A673 (cell line): ENCODE data around the gene TNFSF11. TPM values are rescaled to one million over a fixed set of nuclear protein-coding genes. Genes with fewer than 3 reads are reported as not detected.

Experiments used
- BruUV-seq: library from RNA; stranded (reverse); fragments of 400-500 nt; replicated peaks from 2 replicates; lab custom pipeline; 2021; lab: Mats Ljungman, UMichigan
- CTCF ChIA-PET: fragments of 300-600 bp; sonication (Branson Sonifier 250); formaldehyde crosslinking; loops from one replicate; lab custom pipeline; 2022; ENCODE audit warnings: antibody characterized with exemption; lab: Charles Lee
- POLR2A ChIA-PET: fragments of 300-600 bp; sonication (Branson Sonifier 250); formaldehyde crosslinking; loops from one replicate; lab custom pipeline; 2022; ENCODE audit warnings: antibody characterized with exemption; ENCODE audit not compliant: low non-redundant PET; lab: Charles Lee
- DNase-seq: peaks from one replicate; pipeline ENCODE4 v3.0.0-alpha.2; 2015; ENCODE audit warnings: low spot score
- H3K27ac ChIP-seq: fragments of 200-600 bp; sonication (generic); 2 replicates; pipeline ENCODE4 v1.5.1; 2016; ENCODE audit warnings: mixed run types, low read depth, mild to moderate bottlenecking, mixed read lengths, antibody characterized with exemption, low read length; ENCODE audit not compliant: poor library complexity, severe bottlenecking
- H3K27me3 ChIP-seq: fragments of 200-600 bp; sonication (generic); replicated peaks from 2 replicates; pipeline ENCODE4 v1.6.1; 2017; ENCODE audit warnings: mixed run types, low read depth, mild to moderate bottlenecking, mixed read lengths, antibody characterized with exemption, low read length; ENCODE audit not compliant: insufficient read depth, poor library complexity
- H3K36me3 ChIP-seq: fragments of 200-600 bp; sonication (generic); 2 replicates; pipeline ENCODE4 v1.6.1; 2016; ENCODE audit warnings: mixed run types, mild to moderate bottlenecking, mixed read lengths, antibody characterized with exemption, low read length; ENCODE audit not compliant: insufficient read depth, poor library complexity, severe bottlenecking
- H3K4me1 ChIP-seq: fragments of 200-600 bp; sonication (generic); 2 replicates; pipeline ENCODE4 v1.6.1; 2017; ENCODE audit warnings: mixed run types, mild to moderate bottlenecking, mixed read lengths, antibody characterized with exemption, low read length; ENCODE audit not compliant: insufficient read depth, poor library complexity, severe bottlenecking
- H3K4me3 ChIP-seq: fragments of 200-600 bp; sonication (generic); 2 replicates; pipeline ENCODE4 v1.5.1; 2016; ENCODE audit warnings: low read depth, mixed run types, mild to moderate bottlenecking, mixed read lengths, low read length; ENCODE audit not compliant: poor library complexity, severe bottlenecking
- H3K9me3 ChIP-seq: fragments of 200-600 bp; sonication (generic); 2 replicates; pipeline ENCODE4 v1.6.1; 2016; ENCODE audit warnings: mixed run types, low read depth, mild to moderate bottlenecking, mixed read lengths, antibody characterized with exemption, low read length; ENCODE audit not compliant: poor library complexity, severe bottlenecking
- CTCF ChIP-seq: fragments of 300-800, 200-600 bp; sonication (generic); conservative IDR thresholded peaks from 2 replicates; pipeline ENCODE4 v1.5.1; 2017; ENCODE audit warnings: low read depth, mild to moderate bottlenecking, antibody characterized with exemption, low read length, moderate library complexity, mixed read lengths
- EZH2 ChIP-seq: fragments of 200-600 bp; sonication (generic); IDR thresholded peaks from 2 replicates; pipeline ENCODE4 v1.6.1; 2017; ENCODE audit warnings: borderline replicate concordance, low read depth, mild to moderate bottlenecking, mixed read lengths, antibody characterized with exemption, low read length; ENCODE audit not compliant: poor library complexity, severe bottlenecking
- intact Hi-C: fragments of 100-400 bp; cut with micrococcal nuclease; formaldehyde crosslinking; loops from one replicate; pipeline ENCODE4 v1.10.0; 2022; ENCODE audit not compliant: unreplicated experiment
- total RNA-seq: library from RNA; stranded (reverse); gene quantifications from 2 replicates; pipeline ENCODE4 v1.2.3, GENCODE V29; 2021

TNFSF11 gene
- total RNA-seq, 1 experiment from 2014 or later: not detected

- Histone ChIP-seq H3K27me3 (peaks cover 16% of the 10 kb centered on the region), H3K4me3 (no peak overlapping the region), H3K4me1 (no peaks in the 10 kb centered on the region), H3K9me3 (no peaks in the 10 kb centered on the region), H3K27ac (no peak overlapping the region), H3K36me3 (no peaks in the 10 kb centered on the region)
- DNase-seq: no peak
- intact Hi-C loops: no loop called here
- BruUV-seq: no TSS peak
- POLR2A ChIA-PET: no interaction called here
- CTCF ChIA-PET: no interaction called here
- TF ChIP-seq CTCF (no peak), EZH2 (no peak)
These were observed 29.6 kb downstream of the TNFSF11 start for GRCh38 chr13:42603571-42603970.

- no TSS peak for BruUV-seq
- Histone ChIP-seq H3K4me3 (no peak overlapping the region), H3K27ac (no peak overlapping the region), H3K27me3 (peaks cover 3% of the 10 kb centered on the region), H3K9me3 (no peaks in the 10 kb centered on the region), H3K36me3 (no peaks in the 10 kb centered on the region), H3K4me1 (no peaks in the 10 kb centered on the region)
- no peak for DNase-seq
- TF ChIP-seq CTCF (no peak), EZH2 (no peak)
- ChIA-PET POLR2A (no interaction called here), CTCF (no interaction called here)
- intact Hi-C loops: no loop called here
These were observed 33.6 kb downstream of the TNFSF11 start for GRCh38 chr13:42607546-42607945.

- H3K9me3 ChIP-seq: no peaks in the 10 kb centered on the region
- no peaks in the 10 kb centered on the region for H3K4me1 ChIP-seq
- no TSS peak for BruUV-seq
- ChIA-PET CTCF (no interaction called here), POLR2A (no interaction called here)
- no peak for DNase-seq
- intact Hi-C loops: no loop called here
- TF ChIP-seq CTCF (no peak), EZH2 (no peak)
- no peaks in the 10 kb centered on the region for H3K36me3 ChIP-seq
- peaks cover 3% of the 10 kb centered on the region for H3K27me3 ChIP-seq
- no peak overlapping the region for H3K4me3 ChIP-seq
- no peak overlapping the region for H3K27ac ChIP-seq
These were observed 36.7 kb downstream of the TNFSF11 start for GRCh38 chr13:42610649-42611048.
